HS-5 (cell line): ENCODE measurements around the gene KIF13A.
"Not testable (repeated sequence)": the region's sequence is repeated elsewhere in the genome, so short reads cannot be mapped to it uniquely, and the experiment has no call there.

ENCODE experiments used
- DNase-seq: peaks from one replicate; pipeline ENCODE4 v3.0.0-alpha.2; 2012; ENCODE audit warnings: low read depth

KIF13A gene

DNA sequence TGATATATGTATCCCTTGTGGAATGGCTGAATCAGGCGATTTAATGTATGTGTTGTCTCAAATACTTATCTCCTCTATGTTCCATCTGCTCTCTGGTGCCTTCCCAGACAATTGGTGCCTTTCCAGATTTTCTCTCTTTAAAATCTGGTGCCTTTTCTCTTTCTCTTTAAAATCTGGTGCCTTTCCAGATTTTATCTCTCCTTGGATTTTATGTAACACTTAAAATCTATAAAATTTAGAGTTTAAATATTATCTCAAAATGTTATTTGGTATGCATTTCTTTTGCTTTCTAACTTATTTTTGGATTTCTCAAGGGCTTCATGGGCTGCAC is 116.3 kb downstream of the KIF13A start:
- DNase-seq, result no peak

DNA sequence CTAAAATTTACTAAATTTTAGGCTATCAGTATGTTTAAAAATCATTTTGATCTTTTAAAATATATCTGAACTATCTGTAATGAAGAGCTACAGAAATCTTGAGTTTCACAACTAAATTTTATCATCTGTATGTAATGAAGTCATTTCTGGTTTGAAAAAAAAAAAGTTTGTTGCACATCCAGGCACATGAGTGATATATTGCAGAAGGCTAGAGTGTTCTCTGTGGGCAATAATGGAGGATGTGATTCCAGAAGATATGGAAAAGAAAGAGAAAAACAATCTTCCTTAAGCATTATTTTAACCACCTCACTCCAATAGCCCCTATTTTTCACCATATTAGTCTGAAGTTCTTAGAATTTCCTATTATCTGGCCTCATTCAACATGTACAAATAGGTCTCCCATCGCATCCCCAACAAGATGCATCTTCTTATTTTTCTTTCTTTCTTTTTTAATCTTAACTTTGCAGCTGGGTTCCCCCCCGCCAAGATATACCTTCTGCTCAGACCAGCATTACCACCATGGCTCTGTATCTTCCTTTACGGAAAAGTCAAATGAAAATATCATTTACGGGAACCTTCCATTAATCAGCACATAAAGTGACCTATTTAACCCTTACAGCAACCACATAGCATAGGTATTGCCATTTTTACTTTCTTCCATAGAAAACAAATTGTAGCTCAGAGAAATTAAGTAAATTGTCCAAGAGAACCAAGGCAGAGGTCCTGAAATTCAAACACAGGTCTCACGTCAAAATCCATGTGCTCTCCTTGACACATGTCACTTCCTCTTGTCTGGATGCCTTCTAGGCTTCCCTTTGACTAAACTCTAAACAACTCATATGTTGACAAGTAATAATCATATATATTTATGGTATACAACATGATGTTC is 116.9 kb downstream of the KIF13A start:
- DNase-seq, result no peak

DNA sequence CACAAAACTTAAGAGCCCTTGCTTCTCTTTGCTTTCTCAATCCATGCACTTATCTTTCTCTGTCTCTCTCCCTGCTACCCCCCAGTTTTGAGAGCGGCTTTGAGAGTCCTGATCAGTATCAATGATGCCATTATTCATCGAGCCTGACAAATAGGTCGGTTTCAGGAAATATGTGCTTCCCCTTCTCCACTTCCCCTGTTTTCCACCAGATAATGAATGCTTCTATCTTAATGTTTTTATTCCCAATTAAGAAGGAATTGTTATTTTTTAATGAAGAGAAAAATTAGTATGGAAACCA is 117.7 kb downstream of the KIF13A start:
- no peak for DNase-seq

DNA sequence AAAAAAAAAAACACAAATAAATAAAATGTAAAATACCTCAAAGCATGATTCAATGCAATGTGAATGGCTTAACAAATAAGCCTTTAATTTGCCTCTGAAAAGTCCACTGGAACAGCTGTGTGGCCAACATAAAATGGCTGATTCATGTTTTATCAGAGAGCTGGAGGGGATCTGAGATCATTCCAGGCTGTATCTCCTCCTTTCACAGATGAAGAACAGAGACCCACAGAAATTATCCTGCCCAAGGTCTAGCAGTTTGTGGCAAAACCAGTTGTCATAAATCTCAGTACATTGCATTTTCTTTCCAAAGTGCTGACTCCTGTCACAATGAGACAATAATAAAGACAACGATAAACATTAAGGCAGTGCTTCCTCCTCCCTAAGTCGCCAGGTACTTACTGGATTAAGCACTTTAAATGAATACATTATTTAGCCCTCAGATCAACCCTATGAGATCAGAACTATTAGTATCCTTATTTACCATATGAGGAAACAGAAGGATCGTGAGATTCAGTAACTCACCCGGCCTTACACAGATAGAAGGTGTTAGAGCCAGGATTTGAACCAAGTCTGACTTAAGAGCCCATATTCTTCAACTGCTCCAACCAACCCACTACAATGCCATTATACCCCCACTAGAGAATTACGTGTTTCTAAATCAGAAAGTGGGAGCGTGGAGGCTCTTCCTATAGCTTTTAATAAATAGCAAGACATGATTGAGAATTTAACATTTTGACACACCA is 118.3 kb downstream of the KIF13A start:
- DNase-seq, result peak; percentile 38

DNA sequence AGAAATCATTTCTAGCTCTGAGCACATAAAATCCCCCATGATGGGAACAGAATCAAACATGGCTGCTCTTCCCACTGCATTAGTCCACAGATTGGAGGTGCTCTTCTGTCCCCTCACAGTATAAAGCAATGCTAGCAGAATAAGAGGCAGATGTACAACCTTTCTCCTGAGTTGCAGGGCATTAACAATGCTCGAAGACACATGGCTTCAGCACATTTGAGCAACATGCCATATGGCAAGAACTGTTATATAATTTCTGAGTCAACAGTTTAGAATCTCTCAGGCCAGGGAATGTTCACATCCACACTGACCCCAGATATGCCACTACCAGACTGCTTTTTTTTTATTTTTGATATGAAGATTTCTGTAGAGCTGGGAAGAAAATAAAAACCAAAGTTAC is 119.6 kb downstream of the KIF13A start:
- peak; percentile 73 for DNase-seq

DNA sequence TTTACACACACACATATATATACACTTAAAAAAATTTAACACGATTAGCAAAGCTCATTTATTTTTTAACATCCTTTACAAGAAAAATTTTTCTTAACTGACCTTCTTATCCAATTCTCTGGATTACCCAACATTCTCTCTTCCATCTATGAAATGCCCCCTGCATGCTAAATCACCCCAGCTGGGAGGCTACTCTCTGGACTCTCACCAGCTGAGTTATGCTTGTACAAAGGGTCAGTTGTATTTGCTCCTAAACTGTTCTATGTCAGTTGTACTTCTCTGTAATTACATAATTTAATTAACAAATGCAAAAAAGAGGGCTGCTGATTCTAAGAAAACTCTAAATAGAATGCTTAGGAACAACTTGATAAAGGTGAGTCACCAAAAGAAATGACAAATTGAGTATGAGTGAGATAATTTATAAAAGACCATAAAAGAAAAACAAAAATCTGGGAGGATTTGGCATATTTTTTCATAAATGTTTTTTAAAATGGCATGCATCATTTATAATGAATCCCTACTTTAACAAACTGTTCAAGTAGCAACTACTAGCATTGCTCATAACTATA is 120.5 kb downstream of the KIF13A start:
- no peak for DNase-seq

DNA sequence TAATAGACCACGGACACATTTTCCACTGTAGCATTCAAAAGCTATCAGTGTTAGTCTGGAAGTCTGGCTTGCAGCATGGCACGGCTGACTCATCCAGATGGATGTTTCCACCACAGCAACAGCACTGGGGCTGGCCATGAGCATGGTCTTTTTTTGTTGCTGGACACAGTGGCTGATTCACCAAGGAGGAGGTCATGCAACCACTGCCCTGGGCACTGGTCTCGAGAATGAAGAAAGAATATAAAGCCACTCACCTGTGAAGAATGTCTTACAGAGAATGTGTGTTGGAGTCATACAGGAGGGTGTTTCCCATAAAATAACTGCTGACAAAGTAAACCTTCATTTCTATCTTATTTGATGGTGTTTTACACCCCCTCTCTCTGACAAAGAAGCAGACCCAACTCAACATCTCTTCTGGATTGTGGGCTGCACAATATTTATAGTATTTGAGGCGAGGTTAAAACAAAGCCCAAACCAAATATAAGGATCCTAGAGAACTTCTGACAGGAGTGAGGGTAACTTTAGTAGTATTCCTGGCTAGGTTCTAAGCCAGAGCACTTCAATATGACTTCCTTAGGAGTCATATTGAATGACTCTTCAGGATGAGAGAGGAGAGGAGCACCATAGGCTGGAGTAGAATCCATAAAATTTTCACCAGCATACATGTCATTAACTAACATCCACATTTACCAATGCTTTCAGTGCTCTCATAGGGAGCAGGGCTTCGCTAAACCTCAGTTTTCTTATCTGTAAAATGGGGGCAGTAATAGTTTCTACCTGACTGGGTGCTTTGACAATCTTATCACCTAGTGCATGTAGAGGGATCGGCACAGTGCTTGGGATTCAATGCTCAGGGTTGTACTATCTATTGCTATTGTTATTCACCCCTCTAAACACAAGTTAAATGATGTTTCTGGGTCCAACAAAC is 121.4 kb downstream of the KIF13A start:
- DNase-seq, result peak; percentile 96

DNA sequence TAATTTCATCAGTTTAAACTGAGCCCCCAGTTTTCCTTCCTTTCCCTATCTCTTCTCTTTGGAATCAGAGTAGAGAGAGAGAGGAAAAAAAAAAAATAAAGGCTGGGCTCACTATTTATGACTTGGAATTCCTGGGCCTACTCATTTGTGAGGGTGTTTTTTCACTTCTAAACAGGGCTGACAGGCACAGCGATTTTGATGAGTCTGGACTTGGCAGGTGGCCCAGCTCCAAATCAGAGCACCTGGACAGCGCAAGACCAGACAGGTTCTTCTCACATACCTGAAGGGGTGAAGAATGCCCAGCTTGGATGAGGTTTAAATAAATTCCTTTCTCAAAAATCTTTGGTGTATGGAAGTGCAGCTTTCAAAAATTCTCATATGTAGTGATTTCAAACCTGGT is 122.2 kb downstream of the KIF13A start:
- DNase-seq, result no peak

DNA sequence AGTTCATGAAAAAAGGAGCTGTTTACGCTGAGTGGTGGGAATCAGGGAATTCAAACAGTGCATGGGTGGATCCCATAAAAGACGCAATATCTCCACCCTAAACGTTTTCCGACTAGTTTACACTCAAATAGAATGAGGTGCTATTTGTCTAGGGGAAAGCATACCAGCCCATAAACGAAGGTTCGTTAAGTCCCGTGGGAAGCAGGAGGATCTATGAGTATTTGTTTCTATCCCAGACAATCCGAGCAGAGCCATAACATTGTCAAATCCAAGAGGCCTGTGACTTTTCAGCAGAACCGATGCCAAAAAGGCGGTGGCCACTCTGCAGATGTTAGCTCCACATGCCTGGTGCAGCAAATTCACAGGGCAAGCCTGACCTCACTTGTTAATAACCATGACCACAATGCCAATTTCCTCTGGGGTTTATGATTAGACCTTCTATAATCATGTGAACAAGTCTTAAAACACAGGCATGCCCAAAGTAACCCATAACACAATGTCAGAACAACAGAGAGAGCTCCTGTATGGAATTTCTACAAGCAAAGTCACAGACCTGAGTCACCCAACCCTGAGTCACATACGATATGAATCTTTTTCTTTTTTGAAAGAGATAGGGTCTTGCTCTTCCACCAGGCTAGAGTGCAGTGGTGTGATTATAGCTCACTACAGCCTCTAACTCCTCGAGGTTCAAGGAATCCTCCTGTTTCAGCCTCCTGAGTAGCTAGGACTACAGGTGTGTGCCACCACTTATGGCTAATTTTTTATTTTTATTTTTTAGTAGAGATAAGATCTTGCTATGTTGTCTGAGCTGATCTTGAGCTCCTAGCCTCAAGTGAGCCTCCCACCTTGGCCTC is 123.3 kb downstream of the KIF13A start:
- DNase-seq, result peak; percentile 93

DNA sequence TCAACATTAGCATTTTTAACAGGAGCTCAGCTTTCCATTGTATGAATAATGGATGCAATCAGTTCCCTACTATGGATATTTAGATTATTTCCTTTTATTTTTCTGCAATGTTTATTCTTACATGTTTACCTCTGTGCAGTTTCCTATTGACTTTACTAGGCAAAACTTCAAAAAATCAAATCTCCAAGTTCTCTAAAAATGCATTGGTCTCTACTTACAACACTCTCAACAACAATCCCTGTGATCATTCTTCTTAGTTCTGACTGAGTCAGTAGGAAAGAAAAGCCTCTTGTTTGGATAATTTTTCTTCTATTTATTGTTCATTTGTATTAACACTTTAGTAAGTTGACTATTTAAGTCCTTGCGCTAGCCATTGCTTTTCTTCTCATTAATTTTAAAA is 126.1 kb downstream of the KIF13A start:
- no peak for DNase-seq

DNA sequence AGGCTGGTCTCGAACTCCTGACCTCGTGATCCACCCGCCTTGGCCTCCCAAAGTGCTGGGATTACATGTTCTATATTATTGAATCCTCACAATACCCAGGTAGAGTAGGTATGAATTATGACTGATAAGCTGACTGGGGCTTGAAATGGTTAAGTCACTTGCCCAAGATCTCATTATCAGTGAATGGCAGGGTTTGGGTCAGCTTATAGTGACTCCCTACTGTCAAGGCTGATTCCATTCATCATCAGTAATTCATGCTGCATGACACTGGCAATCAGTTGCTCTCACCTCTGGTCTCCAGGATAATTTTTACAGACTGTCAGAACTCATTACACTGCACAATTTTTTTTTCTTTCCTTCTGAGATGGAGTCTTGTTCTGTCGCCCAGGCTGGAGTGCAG is 127.6 kb downstream of the KIF13A start:
- no peak for DNase-seq

DNA sequence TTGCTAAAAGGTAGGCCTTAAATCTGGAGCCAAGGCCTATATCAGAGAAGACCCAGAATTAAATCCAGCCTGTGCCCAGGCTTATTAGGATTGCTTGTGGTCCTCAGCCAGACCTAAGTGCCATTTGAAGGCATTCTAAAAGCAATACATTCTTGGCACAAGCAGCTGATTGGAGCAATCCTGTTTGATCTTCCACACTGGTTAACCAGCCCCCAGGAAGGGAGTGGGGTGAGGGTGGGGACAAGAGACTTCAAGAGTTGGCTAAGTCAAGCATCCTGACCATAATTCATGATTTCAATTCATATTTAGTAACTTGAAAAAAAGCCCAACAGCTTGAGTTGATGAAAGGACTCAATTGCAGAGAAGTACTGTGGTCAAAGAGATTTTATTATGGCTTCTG is 128.9 kb downstream of the KIF13A start:
- no peak for DNase-seq

DNA sequence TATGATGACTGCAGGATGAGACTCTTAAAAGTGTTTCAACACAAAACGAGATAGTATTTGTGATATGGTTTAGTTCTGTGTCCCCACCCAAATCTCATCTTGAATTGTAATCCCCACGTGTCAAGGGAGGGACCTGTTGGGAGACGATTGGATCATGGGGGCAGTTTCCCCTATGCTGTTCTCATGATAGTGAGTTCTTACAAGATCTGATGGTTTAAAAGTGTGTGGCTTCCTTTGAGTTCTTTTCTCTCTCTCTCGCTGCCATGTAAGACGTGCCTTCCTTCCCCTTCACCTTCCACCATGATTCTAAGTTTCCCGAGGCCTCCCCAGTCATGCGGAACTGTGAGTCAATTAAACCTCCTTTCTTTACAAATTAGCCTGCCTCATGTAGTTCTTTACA is 130.2 kb downstream of the KIF13A start:
- not testable (repeated sequence) for DNase-seq

DNA sequence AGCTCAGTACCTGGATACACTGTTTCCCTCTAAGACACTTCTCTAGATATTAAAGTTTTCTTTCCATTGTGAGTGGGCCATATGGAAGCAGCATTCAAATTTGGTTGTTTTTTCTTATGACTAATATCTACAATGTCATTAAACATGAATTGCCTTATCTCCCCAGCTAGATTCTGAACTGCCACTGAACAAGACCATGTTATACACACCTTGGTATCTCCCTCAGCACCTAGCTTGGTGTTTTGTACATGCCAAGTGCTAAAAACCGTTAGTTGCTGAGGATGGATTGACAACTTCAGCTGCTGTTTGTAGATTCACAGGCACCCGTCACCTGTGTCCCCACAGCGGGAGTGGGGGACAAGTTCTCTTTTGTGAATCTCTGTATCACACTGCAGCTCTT is 131.1 kb downstream of the KIF13A start:
- no peak for DNase-seq

DNA sequence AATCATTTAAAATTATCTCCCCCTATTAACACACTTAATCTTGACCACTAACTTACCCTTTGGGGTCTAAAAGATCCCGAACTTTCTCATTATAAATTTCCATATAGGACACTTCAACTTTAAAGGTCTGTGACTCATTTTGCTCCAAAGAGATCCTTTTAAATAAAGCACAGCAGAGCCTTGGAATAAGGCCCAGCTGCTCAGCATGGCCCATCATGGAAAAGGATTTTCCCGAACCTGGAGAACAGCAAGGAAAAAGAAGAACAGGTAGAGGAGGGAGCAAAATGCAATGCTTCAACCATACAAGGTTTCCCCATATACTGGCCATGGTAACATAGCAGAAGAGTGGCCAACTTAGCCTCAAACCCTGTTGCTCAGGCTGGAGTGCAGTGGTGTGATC is 132.1 kb downstream of the KIF13A start:
- DNase-seq, result no peak

DNA sequence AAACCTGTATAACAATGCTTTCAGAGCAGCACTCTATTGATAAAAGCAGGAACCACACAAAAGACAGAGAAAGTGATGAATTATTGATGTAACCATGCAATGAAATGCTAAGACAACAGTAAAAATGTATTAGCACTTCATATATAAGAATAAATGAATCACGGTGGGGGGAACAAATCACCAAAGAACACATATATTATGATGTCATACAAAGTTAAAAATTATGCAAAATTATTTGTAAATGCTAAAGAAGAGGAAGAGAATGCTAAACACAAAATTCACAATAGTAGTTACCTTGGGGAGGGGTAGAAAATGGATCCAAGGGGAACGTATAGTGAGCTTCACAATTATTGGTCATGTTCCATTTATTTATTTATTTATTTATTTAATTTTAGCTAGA is 133.9 kb downstream of the KIF13A start:
- no peak for DNase-seq

DNA sequence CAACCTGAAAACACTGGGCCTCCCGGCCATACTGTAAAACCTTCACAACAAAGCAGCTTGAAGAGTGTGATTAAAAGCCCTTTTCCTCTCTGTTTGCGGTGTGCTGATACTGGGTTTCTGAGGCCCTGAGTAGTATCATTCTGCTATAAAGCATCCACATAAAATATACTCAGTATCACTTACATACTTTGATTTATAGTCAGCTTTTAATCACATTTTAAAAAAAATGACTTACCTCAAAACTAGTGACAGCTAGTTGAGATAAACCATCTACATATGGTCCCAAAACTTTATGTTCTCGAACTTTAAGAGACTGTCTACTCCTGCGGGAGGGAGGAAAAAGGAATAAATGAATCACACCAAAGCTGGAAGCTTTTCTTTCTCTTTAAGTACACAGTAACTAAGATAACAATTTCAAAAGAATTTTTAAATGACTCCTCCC is 135.7 kb downstream of the KIF13A start:
- no peak for DNase-seq

DNA sequence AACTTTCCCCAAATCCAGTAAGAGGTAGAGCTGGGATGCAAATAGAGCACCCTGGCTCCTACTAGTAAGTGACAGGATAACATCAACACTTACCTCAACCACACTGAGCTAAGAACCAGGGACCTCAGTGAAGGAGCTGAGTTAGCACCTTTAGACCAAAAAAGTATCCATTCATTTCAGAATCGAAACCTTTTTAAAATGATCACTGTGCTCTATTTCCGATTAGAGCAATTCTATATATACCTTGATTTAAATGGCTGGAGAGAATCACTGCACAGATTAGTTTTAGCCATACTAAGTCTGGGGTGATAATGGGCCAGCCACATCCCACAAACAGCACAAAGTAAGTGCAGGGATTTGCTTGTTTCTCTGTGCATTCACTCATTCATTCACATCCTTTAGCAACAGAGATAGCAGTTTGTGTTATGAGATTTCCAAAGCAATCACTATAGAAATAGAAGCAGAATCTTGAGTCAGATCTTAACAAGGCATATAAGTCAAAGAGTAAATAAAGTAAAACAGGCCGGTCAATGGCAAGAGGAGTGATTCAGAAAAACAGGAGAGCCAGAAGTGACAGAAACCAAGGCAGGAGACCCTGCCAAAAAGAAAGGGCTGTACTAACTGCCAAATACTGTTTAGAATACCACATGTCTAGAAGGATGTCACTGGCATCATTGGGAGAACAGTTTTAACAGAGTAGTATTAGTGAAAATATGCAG is 136.3 kb downstream of the KIF13A start:
- DNase-seq, result no peak

DNA sequence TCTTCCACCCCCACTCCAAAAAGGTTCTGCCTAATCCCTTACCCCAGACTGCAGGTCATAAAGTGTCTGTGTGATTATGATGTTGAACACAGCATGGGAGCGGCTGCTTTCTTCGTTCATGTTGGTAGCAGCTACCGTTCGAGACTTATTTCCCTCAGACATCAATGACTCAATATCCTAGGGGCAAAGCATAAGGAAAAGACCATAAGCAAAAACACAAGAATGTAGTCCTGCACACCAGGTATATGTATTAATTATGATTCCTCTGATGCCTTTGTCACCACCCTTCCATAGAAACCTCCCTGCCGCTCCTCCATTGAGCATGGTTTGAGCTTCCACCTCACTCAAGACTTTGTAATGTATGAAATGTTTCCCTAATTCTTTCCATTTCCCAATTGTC is 137.2 kb downstream of the KIF13A start:
- no peak for DNase-seq

DNA sequence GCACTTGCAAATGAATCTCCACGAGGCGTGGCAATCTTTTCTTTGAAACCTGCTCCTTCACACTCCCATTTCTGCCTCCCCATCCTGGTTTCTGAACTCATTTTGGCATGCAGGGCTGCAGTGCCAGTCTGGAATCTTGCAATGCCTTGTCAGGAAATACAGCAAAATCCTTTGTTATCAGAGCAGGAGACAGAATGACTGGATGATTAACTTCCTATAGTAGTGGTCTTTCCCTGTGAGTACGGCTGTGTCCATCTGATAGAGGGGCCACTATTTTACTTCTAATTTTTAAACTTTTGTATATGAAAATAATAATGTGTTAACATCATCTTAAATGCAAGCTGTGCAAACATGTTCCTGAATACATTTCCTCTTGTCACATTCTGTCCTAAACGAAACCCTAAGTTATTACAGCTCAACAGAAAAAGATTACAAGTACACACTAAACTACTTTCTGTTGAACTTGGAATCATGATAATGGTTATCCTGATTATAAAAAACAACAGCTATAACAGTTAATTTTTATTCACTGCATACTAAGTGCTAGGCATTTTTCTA is 140.2 kb downstream of the KIF13A start:
- DNase-seq, result no peak
